Lung microvascular endothelial cell (primary cell): ENCODE measurements around the gene TRIM7. TPM values are rescaled to one million over a fixed set of nuclear protein-coding genes. Genes with fewer than 3 reads are reported as not detected.
"Not testable (repeated sequence)": the region's sequence is repeated elsewhere in the genome, so short reads cannot be mapped to it uniquely, and the experiment has no call there.

Experiments used
- DNase-seq, 2 donors: peaks; one replicate each; pipeline versions ENCODE4 v3.0.0 to v3.0.0-alpha.2; 2010; ENCODE audit warnings: low read depth in 2 of 2
- total RNA-seq: library from RNA; depleted of rRNA; stranded (reverse); fragments of >200 nt; gene quantifications from 2 replicates; pipeline ENCODE4 v1.2.1, GENCODE V29; 2014

Gene TRIM7
- total RNA-seq, 1 donor from 2014 or later: 0.99 TPM

GRCh38 chr5:181233088-181233800 lies 28.2 kb upstream of the TRIM7 start:
- no peak for DNase-seq

GRCh38 chr5:181232593-181232992 lies 27.6 kb upstream of the TRIM7 start:
- no peak for DNase-seq

GRCh38 chr5:181231432-181231831 lies 26.4 kb upstream of the TRIM7 start:
- no peak for DNase-seq

GRCh38 chr5:181230551-181230950 lies 25.6 kb upstream of the TRIM7 start:
- no peak for DNase-seq

- no peak for DNase-seq
Observed at GRCh38 chr5:181229996-181230395, 25.0 kb upstream of the TRIM7 start.

- no peak for DNase-seq
Observed at GRCh38 chr5:181224390-181225229, 19.6 kb upstream of the TRIM7 start.

GRCh38 chr5:181223729-181224389 lies 18.9 kb upstream of the TRIM7 start:
- DNase-seq: peak; percentile 43 to 70

GRCh38 chr5:181223058-181223728 lies 18.2 kb upstream of the TRIM7 start, which contains the start of gene TRIM41:
TSS of gene TRIM41 (plus strand) at chr5:181223281. CDS start at chr5:181224000, 719 bp downstream.
- peak; percentile 97 to 99 for DNase-seq

GRCh38 chr5:181222630-181223057 lies 17.6 kb upstream of the TRIM7 start:
- no peak for DNase-seq

- peak; percentile 94 for DNase-seq
Observed at GRCh38 chr5:181221792-181222629, 17.0 kb upstream of the TRIM7 start.

GRCh38 chr5:181221105-181221791 lies 16.3 kb upstream of the TRIM7 start:
- no peak for DNase-seq

GRCh38 chr5:181220178-181220515 lies 15.2 kb upstream of the TRIM7 start:
- no peak for DNase-seq

GRCh38 chr5:181219262-181220177 lies 14.5 kb upstream of the TRIM7 start:
- DNase-seq: no peak

GRCh38 chr5:181218795-181219124 lies 13.8 kb upstream of the TRIM7 start:
- DNase-seq: no peak

- no peak for DNase-seq
Observed at GRCh38 chr5:181217803-181218062, 12.7 kb upstream of the TRIM7 start.

GRCh38 chr5:181217111-181217802 lies 12.3 kb upstream of the TRIM7 start:
- DNase-seq: peak; percentile 48 to 54

GRCh38 chr5:181215997-181216989 lies 11.3 kb upstream of the TRIM7 start:
- no peak for DNase-seq

- not testable (repeated sequence) for DNase-seq
Observed at GRCh38 chr5:181214249-181214648, 9.3 kb upstream of the TRIM7 start.
